IMR-90 (cell line): ENCODE results near the gene MAP7. TPM values are rescaled to one million over a fixed set of nuclear protein-coding genes. Genes with fewer than 3 reads are reported as not detected.
A peak's percentile ranks its signal among the peaks of the same experiment; 100 is the strongest.

Experiments
- ATAC-seq: fragments of 200-7000 bp; cut with Tn5 transposase; 2 replicates; pipeline ENCODE4 v1.9.1; 2020; ENCODE audit warnings: low read depth, mild to moderate bottlenecking, moderate library complexity
- BruUV-seq: library from RNA; stranded (reverse); fragments of 400-500 nt; replicated peaks from 2 replicates; lab custom pipeline; 2021; lab: Mats Ljungman, UMichigan
- CTCF ChIA-PET: fragments of 300-600 bp; formaldehyde crosslinking; extraction: SDS; loops from one replicate; lab custom pipeline; 2021; ENCODE audit warnings: antibody characterized with exemption; lab: Yijun Ruan, JAX
- POLR2A ChIA-PET: fragments of 300-600 bp; sonication (Branson Sonifier 250); formaldehyde crosslinking; loops from one replicate; lab custom pipeline; 2022; ENCODE audit warnings: antibody characterized with exemption; ENCODE audit not compliant: unreplicated experiment; lab: Charles Lee
- DNase-seq: peaks from one replicate; pipeline ENCODE4 v3.0.0; 2013
- H2AFZ ChIP-seq: replicated peaks from 2 replicates; pipeline ENCODE3; 2013; ENCODE audit warnings: low read length, mild to moderate bottlenecking; ENCODE audit not compliant: poor library complexity
- H2AK5ac ChIP-seq: 2 replicates; pipeline ENCODE4 v1.6.1; 2013; ENCODE audit warnings: low read depth, low read length, inconsistent platforms
- H2AK9ac ChIP-seq: replicated peaks from 2 replicates; pipeline ENCODE3; 2013; ENCODE audit warnings: mild to moderate bottlenecking, low read depth, low read length, moderate library complexity; ENCODE audit not compliant: poor library complexity
- H2BK120ac ChIP-seq: 2 replicates; pipeline ENCODE4 v1.6.1; 2013; ENCODE audit warnings: low read depth, low read length, inconsistent platforms
- H2BK15ac ChIP-seq: 3 replicates; pipeline ENCODE4 v1.6.1; 2013; ENCODE audit warnings: low read depth, low read length, inconsistent platforms
- H2BK20ac ChIP-seq: 2 replicates; pipeline ENCODE4 v1.6.1; 2013; ENCODE audit warnings: low read depth, mild to moderate bottlenecking, inconsistent platforms, low read length, moderate library complexity
- H2BK5ac ChIP-seq: 2 replicates; pipeline ENCODE4 v1.6.1; 2013; ENCODE audit warnings: mild to moderate bottlenecking, low read depth, low read length, inconsistent platforms; ENCODE audit not compliant: poor library complexity, severe bottlenecking
- H3K14ac ChIP-seq: replicated peaks from 2 replicates; pipeline ENCODE4 v1.6.1; 2013; ENCODE audit warnings: low read depth, low read length, inconsistent platforms
- H3K18ac ChIP-seq: 2 replicates; pipeline ENCODE4 v1.6.1; 2013; ENCODE audit warnings: low read depth, low read length, control low read depth
- H3K23ac ChIP-seq: 2 replicates; pipeline ENCODE4 v1.6.1; 2013; ENCODE audit warnings: low read depth, low read length, inconsistent platforms
- H3K27ac ChIP-seq: 2 replicates; pipeline ENCODE4 v1.5.1; 2013; ENCODE audit warnings: mild to moderate bottlenecking, control low read depth, low read length; ENCODE audit not compliant: insufficient read depth
- H3K27me3 ChIP-seq: 2 replicates; pipeline ENCODE4 v1.6.1; 2013; ENCODE audit warnings: low read length; ENCODE audit not compliant: control insufficient read depth, insufficient read depth
- H3K36me3 ChIP-seq: 2 replicates; pipeline ENCODE4 v1.6.1; 2013; ENCODE audit warnings: low read length, mixed read lengths; ENCODE audit not compliant: control insufficient read depth, insufficient read depth
- H3K4ac ChIP-seq: 2 replicates; pipeline ENCODE4 v1.6.1; 2013; ENCODE audit warnings: low read depth, low read length, inconsistent platforms
- H3K4me1 ChIP-seq: 2 replicates; pipeline ENCODE4 v1.6.1; 2013; ENCODE audit warnings: low read length, mixed read lengths; ENCODE audit not compliant: control insufficient read depth, insufficient read depth
- H3K4me2 ChIP-seq: 2 replicates; pipeline ENCODE4 v1.6.1; 2013; ENCODE audit warnings: low read depth, mild to moderate bottlenecking, control low read depth, low read length, moderate library complexity
- H3K4me3 ChIP-seq: 2 replicates; pipeline ENCODE4 v1.5.1; 2013; ENCODE audit warnings: low read depth, mild to moderate bottlenecking, control low read depth, low read length, moderate library complexity; ENCODE audit not compliant: insufficient read depth
- H3K56ac ChIP-seq: 2 replicates; pipeline ENCODE4 v1.6.1; 2013; ENCODE audit warnings: low read length, inconsistent platforms; ENCODE audit not compliant: insufficient read depth; ENCODE audit errors: extremely low read depth
- H3K79me1 ChIP-seq, 2 experiments: 2 replicates each; pipeline ENCODE4 v1.6.1; 2013; ENCODE audit warnings: low read length in 2 of 2, inconsistent platforms in 1 of 2, low read depth in 1 of 2
- H3K9ac ChIP-seq: 2 replicates; pipeline ENCODE4 v1.6.1; 2013; ENCODE audit warnings: low read depth, low read length, control low read depth
- H3K9me1 ChIP-seq: 2 replicates; pipeline ENCODE4 v1.6.1; 2013; ENCODE audit warnings: low read length, inconsistent platforms; ENCODE audit not compliant: insufficient read depth
- H3K9me3 ChIP-seq: 2 replicates; pipeline ENCODE4 v1.6.1; 2013; ENCODE audit warnings: low read length; ENCODE audit not compliant: control insufficient read depth, insufficient read depth
- H4K20me1 ChIP-seq: 2 replicates; pipeline ENCODE4 v1.6.1; 2013; ENCODE audit warnings: low read length, inconsistent platforms; ENCODE audit not compliant: insufficient read depth
- H4K5ac ChIP-seq: 2 replicates; pipeline ENCODE4 v1.6.1; 2013; ENCODE audit warnings: mild to moderate bottlenecking, low read depth, low read length, control low read depth
- H4K8ac ChIP-seq, 2 experiments: 2 replicates each; pipeline ENCODE4 v1.6.1; 2013; ENCODE audit warnings: low read depth in 2 of 2, low read length in 2 of 2, control low read depth in 1 of 2, inconsistent platforms in 1 of 2
- H4K91ac ChIP-seq: 2 replicates; pipeline ENCODE4 v1.6.1; 2013; ENCODE audit warnings: low read depth, low read length, inconsistent platforms; ENCODE audit not compliant: insufficient read depth
- BHLHE40 ChIP-seq: fragments of 150-350 bp; IDR thresholded peaks from 2 replicates; pipeline ENCODE4 v1.6.1; 2016; ENCODE audit warnings: mild to moderate bottlenecking, low read depth, low read length
- CHD1 ChIP-seq: IDR thresholded peaks from 2 replicates; pipeline ENCODE4 v1.6.1; 2012; ENCODE audit warnings: low read depth, low read length, improper control_type of control experiment
- FOS ChIP-seq: fragments of 150-350 bp; IDR thresholded peaks from 2 replicates; pipeline ENCODE4 v1.6.1; 2016; ENCODE audit warnings: low read depth, low read length
- MAZ ChIP-seq: IDR thresholded peaks from 2 replicates; pipeline ENCODE4 v1.6.1; 2012; ENCODE audit warnings: low read depth, mild to moderate bottlenecking, low read length, improper control_type of control experiment, moderate library complexity, borderline replicate concordance
- RAD21 ChIP-seq: IDR thresholded peaks from 2 replicates; pipeline ENCODE4 v1.6.1; 2012; ENCODE audit warnings: low read length, improper control_type of control experiment
- RCOR1 ChIP-seq: IDR thresholded peaks from 2 replicates; pipeline ENCODE4 v1.6.1; 2012; ENCODE audit warnings: mild to moderate bottlenecking, low read length, improper control_type of control experiment; ENCODE audit not compliant: insufficient replicate concordance
- WGBS, 2 experiments: methylation state at CpG; one replicate each; pipeline versions ENCODE4 v1.1.5 to v1.1.7; 2013; ENCODE audit warnings: missing lambda C conversion rate in 2 of 2; ENCODE audit not compliant: insufficient read length in 1 of 2; ENCODE audit errors: extremely low coverage in 2 of 2; 5-methylcytosine and 5-hydroxymethylcytosine counted together
- dilution Hi-C: fragments of 300-500 bp; cut with HindIII; formaldehyde crosslinking; loops from one replicate; pipeline ENCODE4 v1.14.3; 2018; ENCODE audit warnings: low sequenced_read_pairs; ENCODE audit not compliant: unreplicated experiment
- in situ Hi-C: fragments of 300-500 bp; cut with MboI; formaldehyde crosslinking; loops from 3 replicates; pipeline ENCODE4 v1.14.3; 2019; ENCODE audit warnings: low sequenced_read_pairs, inconsistent platforms, mixed read lengths
- intact Hi-C: fragments of 100-400 bp; cut with micrococcal nuclease; formaldehyde crosslinking; loops from 2 replicates; pipeline ENCODE4 v1.10.0; 2022
- polyA plus RNA-seq, 3 experiments: library from polyadenylated mRNA; depleted of rRNA; stranded (reverse); fragments of >200 nt; gene quantifications; 2 replicates each; pipeline ENCODE4 v1.2.3, GENCODE V29; 2012; ENCODE audit warnings: low replicate concordance in 1 of 3
- total RNA-seq: library from RNA; depleted of rRNA; stranded (reverse); fragments of >200 nt; gene quantifications from 2 replicates; pipeline ENCODE4 v1.2.3, GENCODE V29; 2012

Gene MAP7
- total and polyA plus RNA-seq, 2 of the 4 experiments (the other 2 are of a cell fraction): 0.19 to 0.36 TPM

- H4K5ac ChIP-seq: no peak overlapping the region; the same call in 1 of the 2 replicates
- ATAC-seq (peak; percentile 67), DNase-seq (peak; percentile 22)
- H4K8ac ChIP-seq: peak overlapping the region in 1 of 2 experiments; percentile 12; a peak in 1 of 4 replicates
- in situ Hi-C loops (no loop called here), dilution Hi-C loops (no loop called here), intact Hi-C loops (no loop called here)
- H3K27me3 ChIP-seq: peaks cover 11% of the 10 kb centered on the region
- ChIA-PET CTCF (no interaction called here), POLR2A (no interaction called here)
- H2BK120ac ChIP-seq: no peak overlapping the region
- H3K79me1 ChIP-seq: no peaks in the 10 kb centered on the region
- no peaks in the 10 kb centered on the region for H3K9me3 ChIP-seq
- H2BK5ac ChIP-seq: no peak overlapping the region
- H2BK15ac ChIP-seq: no peak overlapping the region
- no peak overlapping the region for H3K27ac ChIP-seq
- no peaks in the 10 kb centered on the region for H3K36me3 ChIP-seq
- H2AK9ac ChIP-seq: no peak overlapping the region
- peak overlapping the region; percentile 58; the same call in 1 of the 2 replicates for H3K14ac ChIP-seq
- H3K56ac ChIP-seq: no peak overlapping the region
- no peak overlapping the region for H2AK5ac ChIP-seq
- no peak overlapping the region for H4K91ac ChIP-seq
- no peak overlapping the region for H3K9ac ChIP-seq
- H3K18ac ChIP-seq: no peak overlapping the region
- whole genome bisulfite sequencing, 2 experiments: 27% methylated on average over 9 of the region's 12 CpGs; no CpG with 5 or more reads in 1 of the 2 experiments
- H2AFZ ChIP-seq: peak overlapping the region; percentile 73
- no peak overlapping the region for H3K4me3 ChIP-seq
- no peak overlapping the region for H3K4ac ChIP-seq
- peaks cover 3% of the 10 kb centered on the region; the same call in 1 of the 2 replicates for H3K4me1 ChIP-seq
- H2BK20ac ChIP-seq: no peak overlapping the region
- H3K23ac ChIP-seq: no peak overlapping the region
- BruUV-seq: no TSS peak
- H3K4me2 ChIP-seq: no peak overlapping the region
- no peaks in the 10 kb centered on the region for H4K20me1 ChIP-seq
- H3K9me1 ChIP-seq: no peaks in the 10 kb centered on the region
- TF ChIP-seq BHLHE40: no peak
- no peak for TF ChIP-seq RCOR1
- TF ChIP-seq MAZ: no peak
- no peak for TF ChIP-seq CHD1
- TF ChIP-seq RAD21: no peak
- no peak for TF ChIP-seq FOS
Observed at GRCh38 chr6:136335736-136336363, 214.4 kb downstream of the MAP7 start.
